ENCODE measurements around the gene MRPL2.

DNA sequence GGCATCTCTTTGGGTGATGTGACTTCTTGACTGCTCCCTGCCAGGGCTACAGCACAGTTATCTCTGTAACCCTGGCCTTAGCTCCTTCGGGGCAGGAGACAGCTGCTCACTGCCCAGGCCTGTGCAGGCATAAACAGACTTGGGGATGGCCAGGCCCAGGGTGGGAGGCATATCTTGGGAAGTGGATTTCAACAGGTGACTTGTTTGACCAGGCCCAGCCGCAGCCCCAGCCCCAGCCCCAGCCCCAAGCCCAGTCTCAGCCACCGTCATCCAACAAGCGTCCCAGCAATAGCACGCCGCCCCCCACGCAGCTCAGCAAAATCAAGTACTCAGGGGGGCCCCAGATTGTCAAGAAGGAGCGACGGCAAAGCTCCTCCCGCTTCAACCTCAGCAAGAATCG is 53.0 kb downstream of the MRPL2 start:
- TF ChIP-seq, protein P1, sequence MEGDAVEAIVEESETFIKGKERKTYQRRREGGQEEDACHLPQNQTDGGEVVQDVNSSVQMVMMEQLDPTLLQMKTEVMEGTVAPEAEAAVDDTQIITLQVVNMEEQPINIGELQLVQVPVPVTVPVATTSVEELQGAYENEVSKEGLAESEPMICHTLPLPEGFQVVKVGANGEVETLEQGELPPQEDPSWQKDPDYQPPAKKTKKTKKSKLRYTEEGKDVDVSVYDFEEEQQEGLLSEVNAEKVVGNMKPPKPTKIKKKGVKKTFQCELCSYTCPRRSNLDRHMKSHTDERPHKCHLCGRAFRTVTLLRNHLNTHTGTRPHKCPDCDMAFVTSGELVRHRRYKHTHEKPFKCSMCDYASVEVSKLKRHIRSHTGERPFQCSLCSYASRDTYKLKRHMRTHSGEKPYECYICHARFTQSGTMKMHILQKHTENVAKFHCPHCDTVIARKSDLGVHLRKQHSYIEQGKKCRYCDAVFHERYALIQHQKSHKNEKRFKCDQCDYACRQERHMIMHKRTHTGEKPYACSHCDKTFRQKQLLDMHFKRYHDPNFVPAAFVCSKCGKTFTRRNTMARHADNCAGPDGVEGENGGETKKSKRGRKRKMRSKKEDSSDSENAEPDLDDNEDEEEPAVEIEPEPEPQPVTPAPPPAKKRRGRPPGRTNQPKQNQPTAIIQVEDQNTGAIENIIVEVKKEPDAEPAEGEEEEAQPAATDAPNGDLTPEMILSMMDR (IDR thresholded peaks at IDR 0.05; ENCODE audit: borderline replicate concordance, extremely low read depth, low read length, poor library complexity, severe bottlenecking), result no peak
- no peak for TF ChIP-seq EZH2 (IDR thresholded peaks at IDR 0.05; ENCODE audit: borderline replicate concordance, low read depth, low read length, severe bottlenecking)
